Heart left ventricle (tissue), 13 donors: ENCODE data around the gene OR2A14.

Experiments used
- POLR2A ChIP-seq, 2 donors: fragments of 450-650 bp; IDR thresholded peaks; one replicate each; pipeline ENCODE4 v1.6.1; 2017; ENCODE audit warnings: antibody characterized with exemption in 2 of 2, mild to moderate bottlenecking in 2 of 2, moderate library complexity in 2 of 2
- TF ChIP-seq, protein P1 (sequence below), 12 donors: fragments of 200-600 bp; sonication (generic) in 4 of 12; IDR thresholded peaks; one replicate each; pipeline versions ENCODE4 v1.5.0 to v1.8.0; 2018 to 2022; ENCODE audit warnings: antibody characterized with exemption in 12 of 12, mild to moderate bottlenecking in 5 of 12
- donor health status: ischemic (EF 13 %, LVEDD 7.1; RV severe dilation, severe dysfunction).
- donor health status: DM: no; HTN: yes; CAD: no.
- donor health status: DM: no; HTN: no; CAD: no.
- donor health status: ischemic (EF 25% LVEDD 6.9; RV normal size, moderate dysfunction).
- donor health status: ischemic (EF 25% LVEDD 5.7; RV mildly dilated, moderate dysfunction).
- donor health status: ischemic (EF 35%, LVEDD 5.7; RV mildly dilated, moderate dysfunction).
- donor health status: nonischemic (EF 11% LVEDD 7.7; RV severe dilation, severe dysfunction).
- donor health status: DM: yes; HTN: yes; CAD: no.
- donor health status: PGD.
- donor health status: ischemic (EF 29% LVEDD 5.4; RV normal size, mild dysfunction).
- donor health status: nonischemic (EF 23%, LVEDD 6.1; RV moderate dilation, normal function).

DNA sequence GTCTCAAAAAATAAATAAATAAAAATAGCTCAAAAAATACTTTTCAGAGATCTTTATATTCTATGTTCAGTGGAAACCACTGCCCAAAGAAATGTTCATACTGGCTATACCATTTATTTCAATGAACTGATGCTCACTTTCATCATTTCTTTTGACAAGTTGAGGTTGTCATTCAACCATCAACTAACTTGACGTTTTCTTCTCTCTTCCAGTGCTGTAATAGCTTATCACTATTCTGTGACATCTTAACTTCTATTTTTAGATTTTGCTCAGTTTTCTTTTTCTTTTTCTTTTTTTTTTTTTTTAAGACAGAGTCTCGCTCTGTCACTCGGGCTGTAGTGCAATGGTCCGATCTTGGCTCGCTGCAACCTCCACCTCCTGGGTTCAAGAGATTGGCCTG lies 51.6 kb downstream of the OR2A14 start:
- TF ChIP-seq, protein P1, sequence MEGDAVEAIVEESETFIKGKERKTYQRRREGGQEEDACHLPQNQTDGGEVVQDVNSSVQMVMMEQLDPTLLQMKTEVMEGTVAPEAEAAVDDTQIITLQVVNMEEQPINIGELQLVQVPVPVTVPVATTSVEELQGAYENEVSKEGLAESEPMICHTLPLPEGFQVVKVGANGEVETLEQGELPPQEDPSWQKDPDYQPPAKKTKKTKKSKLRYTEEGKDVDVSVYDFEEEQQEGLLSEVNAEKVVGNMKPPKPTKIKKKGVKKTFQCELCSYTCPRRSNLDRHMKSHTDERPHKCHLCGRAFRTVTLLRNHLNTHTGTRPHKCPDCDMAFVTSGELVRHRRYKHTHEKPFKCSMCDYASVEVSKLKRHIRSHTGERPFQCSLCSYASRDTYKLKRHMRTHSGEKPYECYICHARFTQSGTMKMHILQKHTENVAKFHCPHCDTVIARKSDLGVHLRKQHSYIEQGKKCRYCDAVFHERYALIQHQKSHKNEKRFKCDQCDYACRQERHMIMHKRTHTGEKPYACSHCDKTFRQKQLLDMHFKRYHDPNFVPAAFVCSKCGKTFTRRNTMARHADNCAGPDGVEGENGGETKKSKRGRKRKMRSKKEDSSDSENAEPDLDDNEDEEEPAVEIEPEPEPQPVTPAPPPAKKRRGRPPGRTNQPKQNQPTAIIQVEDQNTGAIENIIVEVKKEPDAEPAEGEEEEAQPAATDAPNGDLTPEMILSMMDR (IDR thresholded peaks at IDR 0.05): no peak
- no peak for TF ChIP-seq POLR2A (IDR thresholded peaks at IDR 0.05)
